ENCODE data around the gene SAMSN1.

The SAMSN1 gene

GRCh38 chr21:14477133-14477532 lies 69.0 kb downstream of the SAMSN1 start:
- TF ChIP-seq CTCF (IDR thresholded peaks at IDR 0.05; ENCODE audit: control extremely low read depth, extremely low read depth, low read depth, missing control alignments), result no peak
- DNase-seq (ENCODE audit: extremely low spot score), result no peak
- CTCF ChIA-PET, result interaction anchor here (1.9 to 2.9 kb wide), 2 partner anchors 9 to 24 kb away, joined by 6 to 12 read pairs; no protein-coding TSS in a partner anchor
- POLR2A ChIA-PET, result no interaction called here

- no peak for TF ChIP-seq CTCF (IDR thresholded peaks at IDR 0.05; ENCODE audit: control extremely low read depth, extremely low read depth, low read depth, missing control alignments)
- ChIA-PET POLR2A (no interaction called here), CTCF (interaction anchor here (1.6 to 1.7 kb wide), 3 partner anchors 8 to 18 kb away, joined by 3 to 4 read pairs (median 3); no protein-coding TSS in a partner anchor)
- DNase-seq (ENCODE audit: extremely low spot score), result no peak
Observed at GRCh38 chr21:14474995-14475394, 71.1 kb downstream of the SAMSN1 start.

GRCh38 chr21:14469641-14470040 lies 76.5 kb downstream of the SAMSN1 start:
- no peak for TF ChIP-seq CTCF (IDR thresholded peaks at IDR 0.05; ENCODE audit: control extremely low read depth, extremely low read depth, low read depth, missing control alignments)
- ChIA-PET CTCF (no interaction called here), POLR2A (no interaction called here)
- DNase-seq (ENCODE audit: extremely low spot score), result no peak

GRCh38 chr21:14466715-14467114 lies 79.4 kb downstream of the SAMSN1 start:
- ChIA-PET POLR2A (no interaction called here), CTCF (interaction anchor here (0.8 to 2.5 kb wide), 3 partner anchors 9 to 14 kb away, joined by 3 to 12 read pairs (median 4); no protein-coding TSS in a partner anchor)
- DNase-seq (ENCODE audit: extremely low spot score), result no peak
- no peak for TF ChIP-seq CTCF (IDR thresholded peaks at IDR 0.05; ENCODE audit: control extremely low read depth, extremely low read depth, low read depth, missing control alignments)

- no peak for DNase-seq (ENCODE audit: extremely low spot score)
- no peak for TF ChIP-seq CTCF (IDR thresholded peaks at IDR 0.05; ENCODE audit: control extremely low read depth, extremely low read depth, low read depth, missing control alignments)
- CTCF ChIA-PET, result interaction anchor here (1.0 to 2.9 kb wide), 3 partner anchors 10 to 26 kb away, joined by 3 to 10 read pairs (median 3); no protein-coding TSS in a partner anchor
- POLR2A ChIA-PET, result no interaction called here
Observed at GRCh38 chr21:14457762-14458161, 88.4 kb downstream of the SAMSN1 start.

- ChIA-PET CTCF (interaction anchor here (0.9 to 2.9 kb wide), 5 partner anchors 11 to 27 kb away, joined by 3 to 10 read pairs (median 3); no protein-coding TSS in a partner anchor), POLR2A (no interaction called here)
- DNase-seq (ENCODE audit: extremely low spot score), result no peak
- TF ChIP-seq CTCF (IDR thresholded peaks at IDR 0.05; ENCODE audit: control extremely low read depth, extremely low read depth, low read depth, missing control alignments), result no peak
Observed at GRCh38 chr21:14456911-14457310, 89.2 kb downstream of the SAMSN1 start.
